NOMO-1 treated with dmso at 0.1 percent for 144 hours (cell line): Measurements from ENCODE around the gene FA2H.

ENCODE experiments used
- DNase-seq: peaks from one replicate; lab custom pipeline; 2025; ENCODE audit not compliant: unreplicated experiment; lab: John Stamatoyannopoulos, UW

Gene FA2H

DNA sequence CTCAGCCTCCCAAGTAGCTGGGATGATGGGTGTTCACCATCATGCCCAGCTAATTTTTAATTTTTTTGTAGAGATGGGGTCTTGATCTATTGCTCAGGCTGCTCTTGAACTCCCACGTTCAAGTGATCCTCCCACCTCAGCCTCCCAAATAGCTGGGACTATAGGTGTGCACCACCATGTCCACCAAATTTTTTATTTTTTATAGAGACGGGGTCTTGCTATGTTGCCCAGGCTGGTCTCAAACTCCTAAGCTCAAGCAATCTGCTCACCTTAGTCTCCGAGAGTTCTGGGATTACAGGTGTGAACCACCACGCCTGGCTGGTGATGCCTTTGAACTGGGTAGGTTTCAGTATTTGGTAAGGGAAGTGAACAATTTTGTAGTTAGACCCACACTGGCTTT is 30.1 kb downstream of the FA2H start:
- no peak for DNase-seq

DNA sequence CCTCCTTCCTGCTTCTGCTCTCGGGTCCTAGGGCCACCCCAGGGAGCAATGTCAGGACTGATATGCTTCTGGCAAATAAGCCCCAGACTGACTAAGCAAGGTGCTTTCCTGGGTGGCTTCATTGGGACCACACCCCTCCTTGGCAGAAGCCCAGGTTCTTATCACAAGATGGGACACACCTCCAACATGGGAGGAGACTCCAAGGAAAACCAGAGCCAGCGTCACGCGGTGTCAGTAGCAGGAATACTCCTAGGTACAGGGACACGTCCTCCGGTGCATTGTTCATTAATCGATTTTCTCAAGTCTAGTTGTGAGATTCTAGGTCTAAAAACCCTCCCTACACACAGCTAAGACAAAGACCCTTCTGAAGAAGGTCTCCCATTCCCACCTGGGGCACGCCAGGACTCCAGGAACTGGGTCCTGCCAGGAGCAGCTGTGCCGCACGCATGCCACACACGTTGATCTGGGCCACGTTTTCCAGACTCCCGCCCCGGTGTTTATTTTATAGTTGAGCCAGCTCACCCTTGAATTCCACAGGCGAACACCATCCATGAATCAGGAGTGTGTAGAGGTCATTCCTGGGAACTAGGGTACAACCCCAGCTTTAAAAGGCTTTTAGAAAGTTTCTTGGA is 30.8 kb downstream of the FA2H start:
- no peak for DNase-seq

DNA sequence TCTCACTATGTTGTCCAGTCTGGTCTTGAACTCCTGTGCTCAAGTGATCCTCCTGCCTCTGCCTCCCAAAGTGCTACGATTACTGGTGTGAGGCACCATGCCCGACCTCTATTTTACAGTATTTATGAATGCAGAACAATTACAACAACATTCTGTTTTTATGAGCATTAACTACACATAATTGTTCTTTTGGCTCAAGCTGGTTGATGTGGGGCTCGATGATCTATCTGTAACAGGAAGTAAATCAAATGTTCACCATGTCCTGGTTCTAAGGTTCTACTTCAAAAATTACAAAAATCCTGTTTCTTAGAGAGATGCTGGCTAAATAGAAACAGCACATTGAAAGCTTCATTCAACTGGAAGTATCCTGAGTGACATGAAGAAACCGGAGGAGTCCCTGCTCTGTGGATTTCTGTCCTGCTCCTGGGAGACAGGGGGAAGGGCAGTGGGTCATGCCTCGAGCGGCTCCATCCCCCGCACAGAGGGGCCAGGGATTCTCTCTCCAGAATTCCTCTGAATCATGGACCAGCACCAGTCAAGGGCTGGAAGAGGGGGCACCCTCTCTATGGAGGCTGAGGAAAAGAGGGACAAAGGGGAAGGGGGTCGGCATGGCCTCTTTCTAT is 31.5 kb downstream of the FA2H start:
- no peak for DNase-seq

DNA sequence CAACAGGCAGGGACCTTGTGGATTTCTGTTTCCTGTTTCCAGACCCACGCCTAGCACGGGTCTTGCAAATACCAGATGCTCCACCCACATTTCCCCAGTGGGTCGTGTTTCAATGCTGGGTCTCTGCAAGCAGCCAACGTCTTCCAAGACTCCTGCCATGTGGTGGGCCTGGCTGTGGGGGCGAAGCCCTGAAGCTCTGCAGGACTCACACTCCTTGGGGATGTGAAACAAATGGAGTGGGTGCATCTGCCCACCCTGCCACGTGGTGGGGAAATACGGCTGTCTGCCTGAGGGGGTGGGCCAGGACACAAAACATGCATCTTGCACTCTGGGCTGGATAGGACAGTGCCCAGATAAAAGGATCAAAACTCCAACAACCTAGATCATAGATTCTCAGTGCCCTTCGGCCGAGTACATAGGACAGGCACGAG is 32.6 kb downstream of the FA2H start:
- no peak for DNase-seq

DNA sequence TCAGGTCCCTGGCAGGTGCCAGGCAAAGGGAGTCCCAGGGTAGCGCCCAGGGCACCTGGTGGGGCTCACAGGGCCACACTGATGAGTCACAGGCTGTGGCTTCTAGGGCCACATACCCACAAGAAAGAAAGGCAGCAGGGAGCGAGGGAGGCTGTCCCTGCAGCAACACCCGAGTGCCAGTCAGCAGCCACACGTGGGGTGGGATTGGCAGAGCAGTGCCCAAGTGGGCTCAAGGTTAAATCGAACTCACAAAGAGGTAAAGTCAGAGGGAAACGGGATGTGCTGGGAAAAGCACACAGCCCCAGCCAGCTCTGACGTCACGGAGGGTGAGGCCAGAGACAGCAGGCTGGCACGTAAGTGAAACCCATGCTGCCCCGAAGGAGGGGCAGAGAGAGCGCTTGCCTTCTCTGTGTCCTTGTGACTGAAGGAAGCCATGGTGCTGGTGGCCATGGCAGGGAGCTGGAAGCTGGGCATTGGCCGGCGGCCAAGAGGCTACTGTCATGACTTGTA is 33.8 kb downstream of the FA2H start:
- no peak for DNase-seq

DNA sequence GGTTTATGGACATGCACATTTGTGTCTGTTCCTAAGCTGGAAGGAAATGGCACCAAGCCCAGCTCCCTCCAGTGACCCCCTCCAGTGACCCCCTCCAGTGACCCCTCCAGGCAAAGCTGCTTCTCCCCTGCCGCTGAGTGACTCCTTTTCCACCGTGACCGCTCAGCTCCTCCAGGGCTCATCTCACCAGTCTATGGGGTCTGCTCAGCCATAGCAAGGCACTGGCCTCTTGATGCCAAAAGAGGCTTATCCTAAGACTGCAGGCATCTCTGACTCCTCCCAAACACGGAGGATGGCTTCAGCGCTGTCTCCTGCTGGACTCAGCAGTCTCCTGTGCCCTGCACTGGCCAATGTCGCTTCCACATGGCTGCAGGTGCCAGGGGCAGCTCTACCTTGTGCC is 35.3 kb downstream of the FA2H start:
- no peak for DNase-seq

DNA sequence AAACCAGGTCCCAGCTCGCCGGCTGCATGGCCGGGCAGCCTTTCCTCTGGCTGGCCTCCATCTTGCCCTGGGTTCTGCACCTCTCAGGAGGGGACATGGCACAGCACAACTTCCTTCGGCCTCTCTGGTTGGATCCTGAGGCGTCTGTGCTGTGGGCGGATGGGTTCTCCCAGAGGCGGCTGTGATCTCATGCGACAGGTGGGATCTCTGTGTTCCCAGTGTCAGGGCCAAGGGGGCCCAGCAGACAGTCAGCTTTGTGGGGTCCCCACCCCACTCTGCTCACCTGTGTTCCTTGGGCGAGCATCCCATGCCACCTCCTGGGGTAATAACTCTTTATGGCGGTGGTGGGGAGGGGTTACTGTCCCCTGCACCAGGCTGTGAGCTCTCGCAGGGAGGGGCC is 35.8 kb downstream of the FA2H start:
- DNase-seq, result no peak

DNA sequence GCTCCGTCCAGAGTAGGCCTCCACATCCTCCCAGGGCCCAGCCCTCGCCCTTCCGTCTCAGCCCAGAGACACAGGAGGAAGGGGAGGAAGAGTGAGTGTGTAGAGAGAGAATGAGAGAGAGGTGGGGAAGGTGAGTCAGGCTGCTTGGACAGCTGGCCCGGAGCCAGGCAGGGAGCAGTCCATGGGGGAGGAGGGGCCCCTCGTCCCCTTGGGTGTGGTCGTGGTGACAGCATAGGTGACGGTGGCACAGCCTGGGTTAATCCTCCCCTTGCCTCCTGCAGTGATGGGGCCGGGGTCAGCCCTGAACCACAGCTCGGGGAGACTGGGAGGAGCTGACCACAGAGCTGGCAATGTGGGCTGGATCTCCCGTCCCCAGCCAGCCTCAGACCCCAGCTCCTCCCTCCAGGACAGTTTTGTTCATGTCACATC is 36.5 kb downstream of the FA2H start:
- DNase-seq, result no peak

DNA sequence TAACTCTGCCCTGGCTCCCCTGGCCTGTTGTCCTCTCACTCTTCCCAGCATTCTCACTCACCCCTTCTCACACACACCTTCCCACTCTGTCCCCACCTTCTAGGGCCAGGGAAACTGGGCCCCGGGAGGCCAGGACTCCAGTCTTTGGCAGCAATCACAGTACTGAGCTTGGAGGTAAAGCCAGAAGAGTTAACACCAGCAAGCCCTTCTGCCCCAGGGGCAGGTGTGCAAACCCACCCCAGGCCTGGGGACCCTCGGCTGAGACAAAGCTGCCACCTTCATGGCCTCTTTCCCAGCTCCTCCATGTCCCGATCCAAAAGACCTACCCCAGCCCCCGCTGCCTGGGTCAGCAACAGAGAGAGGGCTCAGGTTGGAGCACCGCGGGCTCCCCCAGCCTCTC is 37.1 kb downstream of the FA2H start:
- DNase-seq, result no peak

DNA sequence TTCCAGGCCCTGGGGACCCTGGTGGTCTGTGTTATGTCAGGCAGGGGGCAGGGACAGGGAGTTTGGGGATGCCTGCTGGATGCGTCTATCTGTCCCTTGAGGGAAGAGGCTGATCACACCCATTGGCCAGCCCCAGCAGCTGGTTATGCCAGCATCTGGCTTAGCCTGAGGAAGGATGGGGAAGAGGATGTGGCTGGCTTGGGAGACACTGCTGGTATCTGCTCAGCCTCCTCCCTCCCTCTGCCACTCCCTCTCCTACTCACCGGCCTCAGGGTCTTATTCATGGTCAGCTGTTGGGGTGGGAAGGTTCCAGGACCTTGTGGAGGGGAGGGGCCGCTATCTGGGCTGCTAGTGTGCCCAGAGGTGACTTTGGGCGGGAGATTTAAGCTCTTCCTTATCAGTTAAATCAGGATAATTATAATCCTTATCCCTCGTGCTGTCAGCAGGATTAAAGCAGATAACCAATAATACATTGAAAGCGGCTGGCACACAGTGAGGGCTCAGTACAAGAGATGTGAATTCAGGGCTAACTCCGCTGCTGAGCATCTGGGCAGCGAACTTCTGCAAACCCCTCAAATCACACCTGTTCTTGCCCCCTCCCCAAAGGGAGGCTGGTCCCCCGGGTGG is 38.0 kb downstream of the FA2H start:
- no peak for DNase-seq

DNA sequence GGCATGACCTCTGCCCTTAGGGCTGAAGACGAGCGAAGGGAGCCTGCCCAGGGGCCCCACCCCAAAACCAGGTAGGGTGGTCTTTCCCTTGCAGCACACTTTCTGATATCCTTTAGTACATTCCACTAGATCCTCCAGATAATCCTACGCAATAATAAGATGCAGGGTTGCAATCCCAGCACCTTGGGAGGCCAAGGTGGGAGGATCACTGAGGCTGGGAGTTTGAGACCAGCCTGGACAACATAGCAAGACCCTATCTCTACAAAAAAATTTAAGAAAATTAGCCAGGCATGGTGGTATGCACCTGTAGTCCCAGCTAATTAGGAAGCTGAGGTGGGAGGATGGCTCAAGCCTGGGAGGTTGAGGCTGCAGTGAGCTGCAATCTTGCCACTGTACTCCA is 39.1 kb downstream of the FA2H start:
- DNase-seq, result no peak

DNA sequence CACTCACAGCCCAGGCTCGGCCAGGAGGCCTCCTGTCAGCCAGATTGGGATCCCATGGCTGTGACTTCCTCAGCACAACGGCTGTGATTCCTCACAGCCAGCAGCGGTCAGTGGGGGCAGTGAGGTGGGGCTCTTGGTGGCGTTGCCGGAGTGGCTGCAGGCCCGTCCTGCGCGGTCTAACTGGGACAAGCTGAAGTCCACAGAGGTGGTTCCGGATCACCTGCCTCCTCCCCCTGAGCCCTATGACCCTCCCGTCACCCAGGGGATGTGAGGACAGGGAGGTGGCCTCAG is 39.5 kb downstream of the FA2H start:
- DNase-seq, result no peak

DNA sequence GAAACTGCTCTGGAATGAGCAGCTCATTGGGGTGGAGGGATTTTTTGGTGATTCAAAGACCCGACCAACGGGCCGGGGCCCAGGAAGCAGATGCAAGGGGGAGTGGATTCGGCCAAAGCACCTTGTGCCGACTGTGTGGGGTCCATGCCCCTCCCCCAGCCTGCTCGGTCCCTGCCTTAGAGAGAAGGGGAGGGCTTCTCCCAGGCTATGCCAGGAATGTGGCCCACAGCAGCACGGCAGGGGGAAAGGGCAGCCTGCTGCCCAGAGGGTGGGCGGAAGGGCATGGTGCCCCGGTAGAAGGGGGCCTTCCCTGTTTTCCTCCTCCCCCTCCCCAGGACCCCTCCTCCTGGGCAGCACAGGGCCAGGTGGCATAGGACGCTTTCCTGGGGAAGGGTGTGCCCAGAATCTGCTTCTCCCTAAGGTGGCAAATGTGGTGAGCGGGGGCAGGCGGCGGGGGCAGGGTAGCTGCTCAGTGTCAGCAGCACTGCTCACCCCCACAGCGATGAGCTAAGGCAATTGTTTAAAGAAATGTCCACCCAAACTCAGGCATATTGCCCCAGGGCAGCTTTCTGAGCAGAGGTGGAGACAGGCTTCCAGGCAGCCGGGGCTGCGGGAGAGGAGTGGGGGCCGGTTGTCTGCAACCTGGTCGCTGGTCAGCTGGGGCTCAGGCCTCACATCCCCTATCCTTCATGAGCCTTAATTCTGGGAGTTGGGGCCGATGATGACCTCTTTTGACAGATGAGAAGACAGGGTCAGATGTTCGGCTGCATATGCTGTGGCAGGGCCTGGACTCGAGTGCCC is 40.1 kb downstream of the FA2H start:
- no peak for DNase-seq

DNA sequence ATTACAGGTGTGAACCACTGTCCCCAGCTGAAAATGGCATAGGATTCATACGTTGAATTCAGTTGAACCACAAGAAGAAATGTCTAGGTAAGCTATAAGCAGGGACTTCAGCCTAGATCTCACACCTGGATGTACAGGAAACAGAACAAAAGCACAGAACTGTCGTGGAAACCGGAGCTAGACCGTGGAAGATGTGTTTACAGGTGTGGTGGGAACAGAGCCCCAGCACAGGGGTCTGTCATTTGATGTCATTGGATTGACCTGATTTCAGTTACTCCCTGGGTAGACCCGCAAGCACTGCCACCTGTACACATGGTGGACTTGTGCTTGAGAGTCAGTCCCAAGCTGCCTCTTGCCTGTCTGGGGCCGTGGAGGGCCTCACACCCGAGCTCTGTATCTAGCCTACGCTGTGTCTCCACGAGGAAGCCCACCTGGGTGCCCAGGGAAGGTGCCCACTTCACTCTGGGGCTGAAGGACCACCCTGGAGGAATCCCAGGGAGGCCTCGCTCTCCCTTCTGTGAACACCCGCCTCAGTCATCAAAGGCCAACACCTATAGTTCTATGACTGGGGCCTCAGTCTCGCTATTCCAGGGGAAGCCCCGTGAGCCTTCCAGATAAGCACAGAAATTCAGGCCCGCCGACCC is 41.8 kb downstream of the FA2H start:
- no peak for DNase-seq

DNA sequence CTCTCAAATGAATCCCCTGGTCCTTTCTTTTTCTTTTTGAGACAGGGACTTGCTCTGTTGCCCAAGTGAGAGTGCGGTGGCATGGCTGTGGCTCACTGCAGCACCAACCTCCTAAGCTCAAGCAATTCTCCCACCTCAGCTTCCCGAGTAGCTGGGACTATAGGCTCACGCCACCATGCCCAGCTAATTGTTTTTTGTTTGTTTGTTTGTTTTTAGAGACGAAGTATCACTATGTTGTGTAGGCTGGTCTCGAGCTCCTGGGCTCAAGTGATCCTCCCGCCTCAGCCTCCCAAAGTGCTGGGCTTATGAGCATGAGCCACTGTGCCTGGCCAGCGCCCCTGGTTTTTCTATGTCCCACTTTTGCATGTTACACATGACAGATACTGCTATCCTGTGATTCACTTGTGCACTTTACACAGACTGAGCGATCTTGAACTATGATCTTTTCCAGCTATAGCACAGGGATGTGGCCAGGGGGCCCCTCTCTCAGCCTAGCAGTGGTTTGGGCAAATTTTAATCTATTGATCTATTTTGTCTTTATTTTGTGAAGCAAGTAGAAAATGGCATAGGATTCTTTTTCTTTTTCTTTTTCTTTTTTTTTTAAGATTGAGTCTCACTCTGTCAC is 42.7 kb downstream of the FA2H start:
- DNase-seq, result no peak

DNA sequence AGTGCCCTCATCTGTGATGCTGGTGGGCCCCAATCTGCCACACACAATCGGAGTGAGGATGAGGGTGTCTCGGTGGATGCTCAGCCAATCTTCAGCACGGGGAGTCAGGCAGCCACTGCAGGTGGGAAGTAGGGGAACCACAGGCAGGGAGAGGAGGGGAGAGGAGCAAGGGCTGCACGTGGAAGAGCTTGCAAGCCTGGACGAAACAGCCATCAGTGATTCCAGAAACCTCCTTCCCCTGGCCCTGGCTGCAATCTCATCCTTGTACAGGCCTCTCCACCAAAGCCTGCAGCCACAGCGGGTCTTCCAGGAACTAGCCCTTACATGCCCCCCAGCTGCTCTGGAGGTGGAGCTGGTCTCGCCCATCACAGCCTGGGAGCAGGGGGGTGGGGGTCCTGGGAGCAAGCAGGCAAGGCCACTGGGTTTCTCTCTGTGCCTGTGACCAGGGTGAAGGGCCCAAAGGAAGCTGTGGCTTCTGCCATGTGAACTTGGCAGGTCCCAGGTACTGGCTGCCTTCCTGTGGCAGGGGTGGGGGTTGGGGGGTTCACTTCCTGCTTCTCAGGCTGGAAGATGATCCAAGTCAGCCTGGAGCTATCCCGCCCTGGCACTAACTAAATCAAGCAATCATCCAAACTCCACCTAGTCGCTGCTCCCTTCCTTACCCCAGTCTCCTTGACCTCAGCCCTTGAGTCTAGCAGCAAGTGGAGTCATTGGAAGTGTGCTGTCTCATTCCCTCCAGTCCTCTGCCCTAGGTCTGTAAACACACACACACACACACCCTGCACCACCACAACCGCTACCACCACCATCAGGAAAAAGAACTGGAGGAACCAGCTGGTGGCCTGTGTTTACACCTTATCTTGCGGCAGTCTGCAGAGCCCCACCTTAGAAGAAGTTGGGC is 44.6 kb downstream of the FA2H start:
- no peak for DNase-seq

DNA sequence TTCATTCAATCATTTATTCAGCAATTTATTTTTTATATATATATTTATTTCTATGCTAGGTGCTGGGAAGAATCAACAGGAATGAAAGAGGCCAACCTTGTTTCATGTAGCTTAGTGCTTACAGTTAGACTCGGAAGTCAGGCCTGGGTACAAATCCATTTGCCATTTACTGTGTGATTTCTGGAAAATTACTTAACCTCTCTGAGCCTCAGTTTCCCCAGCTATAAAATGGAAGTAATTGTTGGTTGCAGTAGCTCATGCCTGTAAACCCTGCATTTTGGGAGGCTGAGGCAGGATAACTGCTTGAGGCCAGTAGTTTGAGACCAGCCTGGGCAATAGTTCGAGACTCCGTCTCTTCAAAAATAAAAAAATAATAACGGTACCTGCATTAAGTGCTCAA is 46.7 kb downstream of the FA2H start:
- DNase-seq, result no peak

DNA sequence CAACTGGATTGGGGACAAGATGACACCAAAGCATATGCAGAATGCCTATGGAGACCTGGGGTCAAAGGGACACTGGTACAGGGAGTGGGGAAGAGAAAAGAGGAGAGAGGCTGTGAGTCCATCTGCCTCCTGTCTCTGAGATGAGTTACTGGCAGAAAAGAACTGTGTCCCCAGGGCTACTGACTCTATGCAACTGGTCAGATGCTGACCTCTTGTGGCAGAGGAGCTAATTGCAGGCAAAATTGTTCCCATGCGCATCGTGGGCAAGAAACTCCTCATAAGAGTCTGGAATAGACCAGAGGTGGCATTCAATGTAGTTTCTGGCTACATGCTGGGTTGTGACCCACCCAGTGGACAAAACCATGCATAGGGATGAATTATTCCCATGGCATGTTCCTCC is 47.9 kb downstream of the FA2H start:
- no peak for DNase-seq

DNA sequence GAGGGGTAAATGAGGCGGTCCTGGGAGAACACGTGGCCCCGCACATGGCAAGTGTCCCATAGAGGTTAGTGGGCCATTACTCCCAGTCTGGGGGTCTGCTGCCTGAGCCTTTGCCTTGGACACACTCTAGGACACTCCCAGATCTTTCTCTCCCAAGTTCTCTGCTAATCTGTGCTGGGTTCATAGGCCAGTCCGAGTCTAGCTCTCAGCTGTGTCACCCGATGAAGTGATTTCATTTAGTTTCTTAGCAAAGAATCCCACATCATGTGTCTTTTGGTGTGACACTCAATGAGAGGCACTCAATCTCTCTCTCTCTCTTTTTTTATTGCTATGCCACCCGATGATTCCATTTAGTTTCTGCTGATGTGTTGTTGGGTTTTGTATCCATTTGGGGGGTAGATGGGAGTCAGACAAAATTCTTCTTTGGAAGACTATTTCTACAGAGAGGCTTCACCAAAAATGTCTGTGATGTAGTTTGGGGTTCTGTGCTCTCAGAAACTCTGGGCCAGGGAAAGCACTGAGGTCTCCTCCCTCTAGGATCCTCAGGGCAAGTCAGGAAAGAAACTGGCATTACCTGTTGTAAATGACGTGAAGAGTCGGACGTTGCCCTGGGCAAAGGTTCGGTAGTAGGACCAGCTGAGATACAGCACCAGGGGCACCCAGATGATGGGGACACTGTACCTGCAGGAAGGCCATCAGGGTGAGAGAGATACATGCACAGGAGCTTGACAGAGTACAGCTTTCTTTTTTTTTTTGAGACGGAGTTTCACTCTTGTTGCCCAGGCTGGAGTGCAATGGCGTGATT is 48.8 kb downstream of the FA2H start:
- no peak for DNase-seq
